Neural cell (in vitro differentiated cells): ENCODE data around the gene COLQ.

Experiments used
- CTCF ChIP-seq: fragments of 450-650 bp; IDR thresholded peaks from 2 replicates; pipeline ENCODE4 v1.5.1; 2014; ENCODE audit warnings: antibody characterized with exemption, mild to moderate bottlenecking, moderate library complexity; ENCODE audit not compliant: poor library complexity, severe bottlenecking
- EP300 ChIP-seq: fragments of 450-650 bp; conservative IDR thresholded peaks from 2 replicates; pipeline ENCODE4 v1.6.1; 2014; ENCODE audit warnings: antibody characterized with exemption, mild to moderate bottlenecking, moderate library complexity; ENCODE audit not compliant: poor library complexity, severe bottlenecking
- EZH2 ChIP-seq: fragments of 200-600, 300-800 bp; shearing (Covaris generic), sonication (generic); IDR thresholded peaks from 2 replicates; pipeline ENCODE4 v1.6.1; 2014; ENCODE audit warnings: antibody characterized with exemption, low read length, borderline replicate concordance, mild to moderate bottlenecking; ENCODE audit not compliant: insufficient read depth, poor library complexity, severe bottlenecking
- POLR2AphosphoS5 ChIP-seq: IDR thresholded peaks from 2 replicates; pipeline ENCODE4 v1.6.1; 2012
- RAD21 ChIP-seq: fragments of 450-650 bp; conservative IDR thresholded peaks from 2 replicates; pipeline ENCODE4 v1.6.1; 2014; ENCODE audit warnings: antibody characterized with exemption, mild to moderate bottlenecking, moderate library complexity
- REST ChIP-seq: IDR thresholded peaks from 2 replicates; pipeline ENCODE4 v1.6.1; 2012; ENCODE audit warnings: borderline replicate concordance
- SMC3 ChIP-seq: fragments of 450-650 bp; conservative IDR thresholded peaks from 2 replicates; pipeline ENCODE4 v1.6.1; 2014; ENCODE audit warnings: antibody characterized with exemption, mild to moderate bottlenecking, moderate library complexity; ENCODE audit not compliant: poor library complexity
- TAF1 ChIP-seq: IDR thresholded peaks from 2 replicates; pipeline ENCODE4 v1.6.1; 2012; ENCODE audit warnings: low read depth

- no peak for TF ChIP-seq POLR2AphosphoS5
- no peak for TF ChIP-seq EZH2
- no peak for TF ChIP-seq CTCF
- no peak for TF ChIP-seq REST
- TF ChIP-seq SMC3 = no peak
- TF ChIP-seq RAD21 = no peak
- TF ChIP-seq TAF1 = no peak
- no peak for TF ChIP-seq EP300
These were observed 68.0 kb downstream of the COLQ start for GRCh38 chr3:15453501-15453900.
